Activated naive CD4-positive, alpha-beta T cell treated with anti-CD3 and anti-CD28 coated beads for 36 hours (primary cell): ENCODE results near the gene PIGR. TPM values are rescaled to one million over a fixed set of nuclear protein-coding genes. Genes with fewer than 3 reads are reported as not detected.

Source experiments
- CTCF ChIA-PET: fragments of 350-600 bp; sonication (Branson Sonifier 250); formaldehyde crosslinking; loops from one replicate; lab custom pipeline; 2021; ENCODE audit warnings: antibody characterized with exemption; lab: Charles Lee
- DNase-seq: peaks from one replicate; pipeline ENCODE4 v3.0.0-alpha.2; 2020
- H3K27ac Mint-ChIP-seq: one replicate; pipeline ENCODE4 v1.8.0; 2021; ENCODE audit warnings: mild to moderate bottlenecking, mixed read lengths
- H3K27me3 Mint-ChIP-seq: one replicate; pipeline ENCODE4 v1.8.0; 2021; ENCODE audit warnings: low read depth, mixed read lengths
- H3K36me3 Mint-ChIP-seq: one replicate; pipeline ENCODE4 v1.8.0; 2021; ENCODE audit warnings: low read depth, mixed read lengths
- H3K4me1 Mint-ChIP-seq: one replicate; pipeline ENCODE4 v1.8.0; 2021; ENCODE audit warnings: low read depth, mixed read lengths
- H3K4me3 Mint-ChIP-seq: one replicate; pipeline ENCODE4 v1.8.0; 2021; ENCODE audit warnings: mild to moderate bottlenecking, moderate library complexity, mixed read lengths
- H3K9me3 Mint-ChIP-seq: one replicate; pipeline ENCODE4 v1.8.0; 2021; ENCODE audit warnings: mixed read lengths
- intact Hi-C: fragments of 100-400 bp; cut with micrococcal nuclease; formaldehyde crosslinking; loops from one replicate; pipeline ENCODE4 v1.15.1; 2023
- total RNA-seq, 2 experiments: library from RNA; stranded (reverse); gene quantifications; one replicate each; pipeline ENCODE4 v1.2.3, GENCODE V29; 2021

The PIGR gene
- total RNA-seq, 2 experiments from 2014 or later: 0.10 TPM; not detected in 1

DNA sequence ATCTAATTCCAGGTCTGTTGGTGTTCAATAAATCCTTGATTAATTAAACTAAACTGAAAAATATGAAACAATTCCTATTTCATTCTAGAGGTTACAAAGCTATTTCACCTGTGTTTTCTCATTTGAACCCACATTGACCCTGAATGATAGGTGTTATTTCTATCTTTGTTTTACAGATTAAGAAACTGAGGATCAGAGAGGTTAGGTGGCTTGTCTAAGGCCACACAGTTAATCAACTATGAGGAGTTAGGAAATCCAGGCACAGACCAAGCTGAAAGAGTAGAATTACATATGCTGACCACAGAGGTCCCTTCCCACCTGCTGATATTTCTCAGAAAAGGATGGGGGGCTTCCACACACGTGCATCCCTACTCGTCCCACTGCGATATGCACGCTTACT lies 487 bp downstream of the PIGR start:
- peaks cover 1% of the 10 kb centered on the region for H3K9me3 Mint-ChIP-seq
- CTCF ChIA-PET: interaction anchor here (0.9 to 2.6 kb wide), 4 partner anchors 10 to 61 kb away, joined by 3 to 9 read pairs (median 4); no protein-coding TSS in a partner anchor
- intact Hi-C loops: no loop called here
- H3K36me3 Mint-ChIP-seq: no peaks in the 10 kb centered on the region
- no peak for DNase-seq
- H3K27ac Mint-ChIP-seq: no peak overlapping the region
- no peaks in the 10 kb centered on the region for H3K4me1 Mint-ChIP-seq
- no peak overlapping the region for H3K4me3 Mint-ChIP-seq
- peaks cover 2% of the 10 kb centered on the region for H3K27me3 Mint-ChIP-seq

DNA sequence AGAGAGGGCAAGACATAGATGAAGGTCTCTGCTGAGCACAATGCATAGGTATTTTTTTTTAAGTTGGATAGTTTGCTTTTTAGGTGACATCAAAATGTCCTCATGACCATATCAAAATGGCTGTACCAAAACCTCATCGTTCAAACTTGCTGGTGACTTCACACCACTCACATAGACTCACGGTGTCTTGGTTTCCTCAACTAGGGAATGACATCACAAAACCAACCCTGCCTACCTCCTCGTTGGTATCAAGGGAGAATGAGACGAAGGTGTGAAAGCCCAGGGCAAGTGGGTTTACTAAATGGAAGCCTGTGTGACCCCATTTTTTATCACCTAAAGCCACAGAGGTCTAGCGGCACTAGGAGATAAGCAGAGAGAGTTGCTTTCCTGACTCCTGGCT lies 1.6 kb downstream of the PIGR start:
- intact Hi-C loops: no loop called here
- no peak overlapping the region for H3K27ac Mint-ChIP-seq
- CTCF ChIA-PET: interaction anchor here (1.2 to 2.6 kb wide), 2 partner anchors 11 to 62 kb away, joined by 3 to 9 read pairs; no protein-coding TSS in a partner anchor
- no peaks in the 10 kb centered on the region for H3K9me3 Mint-ChIP-seq
- H3K4me1 Mint-ChIP-seq: no peaks in the 10 kb centered on the region
- H3K4me3 Mint-ChIP-seq: no peak overlapping the region
- DNase-seq: no peak
- no peaks in the 10 kb centered on the region for H3K36me3 Mint-ChIP-seq
- H3K27me3 Mint-ChIP-seq: peaks cover 2% of the 10 kb centered on the region

DNA sequence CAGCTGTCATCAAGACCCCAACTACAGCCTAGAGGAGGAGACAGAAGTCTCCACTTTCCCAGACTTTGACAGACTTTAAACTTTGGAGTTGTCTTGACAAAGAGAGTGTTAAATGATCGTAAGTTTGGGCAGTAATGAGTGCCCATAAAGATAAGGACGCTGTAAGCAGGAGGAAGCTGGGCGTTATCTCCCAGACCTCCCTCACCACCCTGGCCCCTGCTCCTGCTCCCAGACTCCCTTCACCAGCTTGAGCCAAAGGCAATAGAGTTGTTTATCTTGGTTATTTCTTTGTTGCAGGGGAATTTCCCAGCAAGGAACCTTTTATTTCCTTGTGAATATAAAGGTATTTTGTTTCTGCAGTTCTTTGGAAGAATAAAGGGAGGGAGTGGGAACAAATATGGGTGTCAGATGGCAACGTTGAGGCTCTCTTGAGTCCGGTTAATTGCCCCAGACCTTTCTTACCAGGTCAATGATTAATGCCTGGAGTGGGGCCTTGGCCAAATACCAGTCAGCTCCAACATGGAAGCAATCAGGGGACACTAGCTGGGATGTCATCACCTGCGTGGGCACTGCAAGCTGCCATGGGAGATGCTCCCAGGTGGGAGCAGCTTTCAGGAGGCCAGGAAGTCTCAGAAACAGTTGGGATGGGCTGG lies 4.4 kb downstream of the PIGR start:
- no peaks in the 10 kb centered on the region for H3K36me3 Mint-ChIP-seq
- H3K4me1 Mint-ChIP-seq: no peaks in the 10 kb centered on the region
- H3K27ac Mint-ChIP-seq: no peak overlapping the region
- DNase-seq: no peak
- CTCF ChIA-PET: interaction anchor here (0.6 to 1.5 kb wide), 4 partner anchors 10 to 57 kb away, joined by 3 to 5 read pairs (median 4); no protein-coding TSS in a partner anchor
- no peak overlapping the region for H3K4me3 Mint-ChIP-seq
- intact Hi-C loops: no loop called here
- no peaks in the 10 kb centered on the region for H3K9me3 Mint-ChIP-seq
- peaks cover 2% of the 10 kb centered on the region for H3K27me3 Mint-ChIP-seq

DNA sequence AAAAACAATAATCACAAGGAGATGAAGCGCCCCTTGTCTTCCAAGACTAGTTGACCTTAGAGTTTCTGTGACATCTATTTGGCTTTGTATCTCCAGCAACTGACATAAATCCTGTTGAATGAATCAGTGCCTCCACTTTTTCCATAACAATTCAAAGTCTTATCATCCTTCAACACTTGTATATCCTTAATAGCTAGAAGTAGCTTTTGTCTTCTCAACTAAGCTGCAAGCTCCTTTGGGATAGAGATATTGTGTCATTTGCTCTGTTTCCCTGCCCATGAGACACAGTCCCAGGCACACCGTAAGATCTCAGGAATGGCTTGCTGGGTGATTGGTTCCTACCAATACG lies 5.7 kb downstream of the PIGR start:
- Mint-ChIP-seq H3K4me3 (no peak overlapping the region), H3K9me3 (no peaks in the 10 kb centered on the region), H3K36me3 (no peaks in the 10 kb centered on the region), H3K27me3 (peaks cover 2% of the 10 kb centered on the region), H3K27ac (no peak overlapping the region), H3K4me1 (no peaks in the 10 kb centered on the region)
- CTCF ChIA-PET: interaction anchor here (0.7 to 1.1 kb wide), 2 partner anchors 8 to 277 kb away, joined by 3 read pairs; no protein-coding TSS in a partner anchor
- intact Hi-C loops: no loop called here
- DNase-seq: no peak

DNA sequence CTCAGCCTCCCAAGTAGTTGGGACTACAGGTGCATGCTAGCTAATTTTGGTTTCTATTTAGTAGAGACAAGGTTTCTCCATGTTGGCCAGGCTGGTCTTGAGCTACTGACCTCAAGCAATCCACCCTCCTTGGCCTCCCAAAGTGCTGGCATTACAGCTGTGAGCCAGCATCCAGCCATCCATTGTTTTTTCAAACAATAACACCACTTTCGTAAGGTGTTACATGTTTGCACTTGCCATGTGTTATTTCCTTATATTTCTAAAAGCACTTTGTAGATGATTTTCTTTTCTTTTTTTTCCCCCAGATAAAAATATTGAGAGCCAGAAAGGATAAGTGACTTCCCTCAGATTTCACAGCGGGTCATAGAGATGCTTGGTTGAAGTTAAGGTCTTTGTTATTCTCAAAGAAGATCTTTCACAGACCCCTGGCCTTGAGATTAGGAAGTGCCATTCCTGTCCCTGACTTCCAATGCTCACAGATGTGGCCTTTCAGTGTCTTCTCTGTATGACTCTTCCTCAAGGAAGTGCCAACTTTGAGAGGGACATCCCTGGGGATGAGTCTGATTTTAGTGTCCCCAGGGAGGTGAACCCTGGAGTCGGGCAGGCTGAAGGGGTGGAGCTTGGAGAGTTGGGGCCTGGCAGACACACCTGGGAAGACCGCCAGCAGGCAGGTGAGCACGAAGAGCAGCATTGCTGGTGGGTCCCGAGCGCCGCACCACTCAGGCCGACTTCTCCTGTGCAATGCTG lies 6.3 kb downstream of the PIGR start:
- Mint-ChIP-seq H3K4me3 (no peak overlapping the region), H3K36me3 (no peaks in the 10 kb centered on the region), H3K27me3 (no peaks in the 10 kb centered on the region), H3K4me1 (no peaks in the 10 kb centered on the region), H3K27ac (no peak overlapping the region), H3K9me3 (no peaks in the 10 kb centered on the region)
- intact Hi-C loops: no loop called here
- CTCF ChIA-PET: interaction anchor here (0.7 to 1.1 kb wide), 2 partner anchors 8 to 276 kb away, joined by 3 read pairs; no protein-coding TSS in a partner anchor
- no peak for DNase-seq

DNA sequence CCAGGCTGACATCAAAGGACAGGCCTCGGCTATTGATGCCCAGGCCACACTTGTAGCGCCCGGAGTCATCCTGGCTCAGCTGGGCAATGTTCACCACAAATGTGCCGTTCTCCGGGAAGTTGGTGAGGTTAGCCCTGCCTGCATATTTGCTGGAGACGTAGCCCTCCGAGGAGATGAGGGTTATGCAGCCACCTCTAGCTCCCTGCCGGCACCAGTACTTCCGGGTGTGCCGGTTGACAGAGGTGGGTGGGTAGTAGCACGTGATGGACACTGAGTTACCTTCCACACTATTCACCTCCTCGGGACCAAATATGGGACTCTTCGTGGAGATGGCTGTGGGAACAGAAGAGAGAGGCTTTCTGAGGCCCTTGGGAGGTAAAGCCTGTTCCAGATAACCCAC lies 7.1 kb downstream of the PIGR start:
- DNase-seq: no peak
- H3K9me3 Mint-ChIP-seq: no peaks in the 10 kb centered on the region
- no peaks in the 10 kb centered on the region for H3K27me3 Mint-ChIP-seq
- H3K36me3 Mint-ChIP-seq: no peaks in the 10 kb centered on the region
- CTCF ChIA-PET: interaction anchor here (1.1 to 1.2 kb wide), 2 partner anchors 66 to 173 kb away, joined by 3 read pairs; no protein-coding TSS in a partner anchor
- no peaks in the 10 kb centered on the region for H3K4me1 Mint-ChIP-seq
- no peak overlapping the region for H3K27ac Mint-ChIP-seq
- intact Hi-C loops: no loop called here
- no peak overlapping the region for H3K4me3 Mint-ChIP-seq

DNA sequence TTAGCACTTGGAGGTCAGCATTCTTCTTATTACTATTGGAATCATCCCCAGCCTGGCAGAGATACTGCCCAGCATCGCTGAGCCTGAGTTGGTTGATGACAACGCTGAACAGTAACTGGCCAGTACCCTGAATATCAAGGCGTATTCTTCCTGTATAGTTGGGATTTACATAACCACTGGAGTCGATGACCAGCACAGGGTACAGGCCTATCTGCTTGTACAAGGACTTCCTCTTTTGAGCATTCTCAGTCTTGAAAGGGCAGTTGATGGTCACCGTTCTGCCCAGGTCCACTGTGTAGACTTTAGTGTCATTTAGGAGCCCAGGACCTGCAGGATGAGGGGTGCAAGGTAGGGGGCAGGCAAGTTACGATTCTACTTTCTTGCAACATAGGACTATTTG lies 8.8 kb downstream of the PIGR start:
- CTCF ChIA-PET: interaction anchor here (0.6 to 12.1 kb wide), 7 partner anchors 11 to 467 kb away, joined by 3 to 124 read pairs (median 4); no protein-coding TSS in a partner anchor
- no peak for DNase-seq
- no peaks in the 10 kb centered on the region for H3K27me3 Mint-ChIP-seq
- peaks cover 5% of the 10 kb centered on the region for H3K4me1 Mint-ChIP-seq
- intact Hi-C loops: no loop called here
- H3K9me3 Mint-ChIP-seq: no peaks in the 10 kb centered on the region
- no peak overlapping the region for H3K27ac Mint-ChIP-seq
- H3K36me3 Mint-ChIP-seq: no peaks in the 10 kb centered on the region
- H3K4me3 Mint-ChIP-seq: no peak overlapping the region

DNA sequence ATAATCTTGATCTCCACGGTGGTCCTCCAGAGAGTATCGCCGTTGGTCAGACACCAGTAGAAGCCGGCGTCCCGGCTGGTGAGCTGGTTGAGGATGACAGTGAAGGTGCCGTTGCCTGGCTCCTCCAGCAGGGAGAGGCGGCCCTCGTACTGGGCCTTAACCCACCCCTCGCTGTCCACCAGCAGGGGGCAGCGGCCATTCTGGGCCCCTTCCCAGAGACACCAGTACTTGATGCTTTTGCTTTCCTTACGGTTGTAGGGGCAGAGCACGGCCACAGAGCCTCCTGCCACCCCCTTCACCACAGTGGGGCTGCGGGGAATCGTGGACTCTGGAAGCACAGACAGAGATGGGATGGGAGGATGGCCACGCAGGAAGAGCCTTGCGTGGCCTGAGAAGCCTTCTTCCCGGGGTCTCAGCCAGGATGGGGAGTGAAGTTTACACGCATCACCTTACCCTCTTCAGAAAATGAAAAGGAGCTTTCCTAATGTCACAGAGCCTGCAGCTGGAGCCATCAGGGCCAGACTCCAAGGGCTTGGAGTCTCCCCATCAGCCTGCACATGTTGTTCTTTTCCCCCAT lies 10.7 kb downstream of the PIGR start:
- H3K27me3 Mint-ChIP-seq: no peaks in the 10 kb centered on the region
- H3K9me3 Mint-ChIP-seq: no peaks in the 10 kb centered on the region
- no peak overlapping the region for H3K27ac Mint-ChIP-seq
- DNase-seq: peak; percentile 66
- H3K4me1 Mint-ChIP-seq: peaks cover 18% of the 10 kb centered on the region
- intact Hi-C loops: loop anchor here (1.0 to 2.0 kb wide), 2 partner anchors 47 to 143 kb away; no protein-coding TSS in a partner anchor
- no peak overlapping the region for H3K4me3 Mint-ChIP-seq
- no peaks in the 10 kb centered on the region for H3K36me3 Mint-ChIP-seq
- CTCF ChIA-PET: interaction anchor here (0.9 to 13.0 kb wide), 24 partner anchors 8 to 1103 kb away, joined by 3 to 219 read pairs (median 4); partner anchors contain the start of genes FCAMR, FCMR and IL19

DNA sequence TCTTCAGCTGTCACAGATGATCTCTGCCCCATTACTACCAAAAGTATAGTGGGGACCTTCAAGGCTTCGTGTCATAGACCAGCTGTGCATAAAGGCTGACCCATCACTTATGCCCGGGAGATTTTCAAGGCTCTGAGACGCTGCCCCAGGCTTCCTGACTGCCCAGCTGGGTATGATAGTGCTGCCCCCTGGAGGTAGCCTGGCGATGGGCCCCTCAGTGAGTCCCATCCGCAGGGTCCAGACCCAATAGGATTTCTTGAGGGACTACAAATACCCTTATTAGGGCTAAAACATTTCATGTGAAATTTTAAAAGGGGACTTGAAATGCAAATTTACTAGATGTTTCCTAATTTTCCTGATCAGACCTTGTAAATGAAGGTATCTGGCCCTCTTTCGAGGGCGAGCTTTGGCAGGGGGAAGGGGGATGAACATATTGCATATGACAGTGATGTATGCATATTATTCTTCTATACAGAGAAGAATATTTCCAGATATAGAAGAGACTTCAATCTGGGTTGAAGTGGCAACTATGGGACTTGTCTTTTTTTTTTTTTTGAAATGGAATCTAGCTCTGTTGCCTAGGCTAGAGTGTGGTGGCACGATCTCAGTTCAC lies 12.8 kb downstream of the PIGR start:
- H3K4me1 Mint-ChIP-seq: peaks cover 32% of the 10 kb centered on the region
- CTCF ChIA-PET: interaction anchor here (0.6 to 13.0 kb wide), 32 partner anchors 9 to 306 kb away, joined by 3 to 219 read pairs (median 6); partner anchors contain the start of genes FCAMR, FCMR, IL20 and PIGR
- no peaks in the 10 kb centered on the region for H3K36me3 Mint-ChIP-seq
- H3K9me3 Mint-ChIP-seq: no peaks in the 10 kb centered on the region
- intact Hi-C loops: loop anchor here (1.0 kb wide), 3 partner anchors 21 to 124 kb away; partner anchors contain the start of gene IL20
- no peak overlapping the region for H3K4me3 Mint-ChIP-seq
- DNase-seq: peak; percentile 83
- no peak overlapping the region for H3K27ac Mint-ChIP-seq
- no peaks in the 10 kb centered on the region for H3K27me3 Mint-ChIP-seq

DNA sequence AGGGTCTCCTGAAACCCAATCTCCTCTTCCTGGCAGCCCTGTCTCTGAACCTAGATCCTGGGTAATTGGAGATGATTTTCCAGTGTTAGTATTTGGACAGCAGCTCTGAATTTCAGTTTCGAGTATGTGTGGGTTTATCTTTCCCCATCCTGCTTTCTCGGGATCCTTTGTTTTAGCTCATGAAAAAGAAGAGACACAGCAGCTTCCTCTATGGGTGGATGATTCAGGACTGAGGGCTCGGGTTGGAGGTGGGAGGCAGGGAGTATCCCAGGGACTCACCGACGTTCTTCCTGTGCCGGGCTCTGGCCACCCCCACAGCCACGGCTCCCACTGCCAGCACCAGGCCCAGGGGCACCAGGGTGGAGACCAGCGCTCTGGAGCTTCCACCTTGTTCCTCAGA lies 14.1 kb downstream of the PIGR start:
- intact Hi-C loops: no loop called here

DNA sequence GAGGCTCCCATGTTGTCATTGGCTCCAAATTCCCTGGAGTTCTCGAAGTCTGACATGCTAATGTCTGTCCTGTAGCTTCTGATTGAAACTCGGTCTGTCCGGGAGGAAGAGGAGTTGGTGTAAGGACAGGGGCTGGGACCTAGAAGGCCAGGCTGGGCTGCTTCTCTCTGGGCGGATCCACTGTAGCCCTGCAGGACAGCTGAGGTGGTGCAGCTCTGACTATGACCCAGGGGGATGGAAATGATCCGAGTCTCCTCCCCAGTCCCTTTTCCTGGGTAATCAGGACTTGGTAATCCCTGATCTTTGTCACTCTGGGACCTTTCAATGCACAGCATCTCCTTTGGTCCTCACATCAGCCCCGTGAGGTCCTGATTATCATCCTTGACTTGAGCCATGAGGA lies 14.6 kb downstream of the PIGR start:
- H3K36me3 Mint-ChIP-seq: no peaks in the 10 kb centered on the region
- no peak for DNase-seq
- H3K9me3 Mint-ChIP-seq: no peaks in the 10 kb centered on the region
- intact Hi-C loops: no loop called here
- H3K27me3 Mint-ChIP-seq: no peaks in the 10 kb centered on the region
- CTCF ChIA-PET: interaction anchor here (0.6 to 13.0 kb wide), 18 partner anchors 9 to 304 kb away, joined by 3 to 219 read pairs (median 6); partner anchors contain the start of genes FCMR and IL20
- no peak overlapping the region for H3K27ac Mint-ChIP-seq
- peaks cover 44% of the 10 kb centered on the region for H3K4me1 Mint-ChIP-seq
- no peak overlapping the region for H3K4me3 Mint-ChIP-seq

More for the DNA sequence above, 14.1 kb downstream of the PIGR start:
- Mint-ChIP-seq H3K36me3 (no peaks in the 10 kb centered on the region), H3K27me3 (no peaks in the 10 kb centered on the region), H3K9me3 (no peaks in the 10 kb centered on the region), H3K27ac (no peak overlapping the region), H3K4me3 (no peak overlapping the region), H3K4me1 (peaks cover 42% of the 10 kb centered on the region)
- no peak for DNase-seq
- CTCF ChIA-PET: interaction anchor here (0.6 to 13.0 kb wide), 24 partner anchors 8 to 305 kb away, joined by 3 to 219 read pairs (median 6); partner anchors contain the start of genes FCMR, IL20 and PIGR
